MM.1S (cell line): ENCODE measurements around the gene DENND5B.

Experiments used
- EZH2 ChIP-seq: fragments of 300-600 bp; sonication (generic); optimal IDR thresholded peaks from 2 replicates; pipeline ENCODE3; 2017; ENCODE audit warnings: low read depth, mild to moderate bottlenecking, antibody characterized with exemption, low read length, mixed read lengths
- TF ChIP-seq, protein P1 (sequence below): fragments of 300-600 bp; sonication (generic); IDR thresholded peaks from 2 replicates; pipeline ENCODE4 v1.5.1; 2016; ENCODE audit warnings: antibody characterized with exemption, low read length, mixed read lengths

DNA sequence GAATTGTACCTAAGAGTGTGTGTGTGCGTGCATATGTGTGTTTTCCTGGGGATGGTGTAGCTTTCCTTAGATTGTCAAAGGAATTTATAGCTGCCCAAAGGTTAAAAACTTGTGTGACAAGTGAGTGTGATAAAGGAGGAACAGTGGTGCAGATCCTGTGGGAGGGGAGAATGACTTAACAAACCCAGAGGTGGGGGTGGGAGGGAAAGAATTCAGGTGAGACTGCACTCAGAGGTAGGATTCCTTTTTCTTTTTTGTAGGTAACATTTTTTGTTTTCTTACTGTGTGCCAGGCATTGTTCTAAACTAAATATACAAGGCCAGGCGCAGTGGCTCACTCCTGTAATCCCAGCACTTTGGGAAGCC is 219.7 kb downstream of the DENND5B start:
- TF ChIP-seq, protein P1, sequence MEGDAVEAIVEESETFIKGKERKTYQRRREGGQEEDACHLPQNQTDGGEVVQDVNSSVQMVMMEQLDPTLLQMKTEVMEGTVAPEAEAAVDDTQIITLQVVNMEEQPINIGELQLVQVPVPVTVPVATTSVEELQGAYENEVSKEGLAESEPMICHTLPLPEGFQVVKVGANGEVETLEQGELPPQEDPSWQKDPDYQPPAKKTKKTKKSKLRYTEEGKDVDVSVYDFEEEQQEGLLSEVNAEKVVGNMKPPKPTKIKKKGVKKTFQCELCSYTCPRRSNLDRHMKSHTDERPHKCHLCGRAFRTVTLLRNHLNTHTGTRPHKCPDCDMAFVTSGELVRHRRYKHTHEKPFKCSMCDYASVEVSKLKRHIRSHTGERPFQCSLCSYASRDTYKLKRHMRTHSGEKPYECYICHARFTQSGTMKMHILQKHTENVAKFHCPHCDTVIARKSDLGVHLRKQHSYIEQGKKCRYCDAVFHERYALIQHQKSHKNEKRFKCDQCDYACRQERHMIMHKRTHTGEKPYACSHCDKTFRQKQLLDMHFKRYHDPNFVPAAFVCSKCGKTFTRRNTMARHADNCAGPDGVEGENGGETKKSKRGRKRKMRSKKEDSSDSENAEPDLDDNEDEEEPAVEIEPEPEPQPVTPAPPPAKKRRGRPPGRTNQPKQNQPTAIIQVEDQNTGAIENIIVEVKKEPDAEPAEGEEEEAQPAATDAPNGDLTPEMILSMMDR = no peak
- no peak for TF ChIP-seq EZH2
